GM21381 (cell line): ENCODE results near the gene FLT4.

ENCODE experiments used
- ATAC-seq: cut with Tn5 transposase; IDR thresholded peaks from one replicate; pipeline ENCODE4 v1.9.1; 2021; ENCODE audit warnings: mild to moderate bottlenecking, moderate library complexity; ENCODE audit not compliant: unreplicated experiment

Gene FLT4

GRCh38 chr5:180594311-180595045 is 54.9 kb downstream of the FLT4 start:
- ATAC-seq: no peak

GRCh38 chr5:180593446-180594206 is 55.8 kb downstream of the FLT4 start:
- ATAC-seq: no peak

GRCh38 chr5:180592176-180592575 is 57.2 kb downstream of the FLT4 start:
- no peak for ATAC-seq

- no peak for ATAC-seq
These were observed 58.0 kb downstream of the FLT4 start, which contains the start of gene SCGB3A1 for GRCh38 chr5:180591311-180591887. Gene SCGB3A1 (minus strand): TSS chr5:180591499. CDS start chr5:180591462, 37 bp downstream.

- ATAC-seq: no peak
These were observed 58.7 kb downstream of the FLT4 start for GRCh38 chr5:180590543-180591310.

- no peak for ATAC-seq
These were observed 59.4 kb downstream of the FLT4 start for GRCh38 chr5:180589771-180590542.

GRCh38 chr5:180586870-180587269 is 62.5 kb downstream of the FLT4 start:
- no peak for ATAC-seq

GRCh38 chr5:180586204-180586603 is 63.2 kb downstream of the FLT4 start:
- ATAC-seq: no peak

GRCh38 chr5:180583738-180584137 is 65.7 kb downstream of the FLT4 start:
- ATAC-seq: no peak

- ATAC-seq: no peak
These were observed 68.7 kb downstream of the FLT4 start for GRCh38 chr5:180580681-180581080.

- ATAC-seq: no peak
These were observed 73.8 kb downstream of the FLT4 start for GRCh38 chr5:180575571-180575970.

GRCh38 chr5:180568914-180569313 is 80.5 kb downstream of the FLT4 start:
- no peak for ATAC-seq

GRCh38 chr5:180563994-180564393 is 85.4 kb downstream of the FLT4 start:
- ATAC-seq: no peak

- no peak for ATAC-seq
These were observed 91.2 kb downstream of the FLT4 start for GRCh38 chr5:180558232-180558631.

GRCh38 chr5:180557217-180557809 is 92.1 kb downstream of the FLT4 start:
- ATAC-seq: no peak

- ATAC-seq: no peak
These were observed 94.1 kb downstream of the FLT4 start for GRCh38 chr5:180555168-180555921.

GRCh38 chr5:180553530-180553929 is 95.9 kb downstream of the FLT4 start:
- no peak for ATAC-seq
